Adipocyte (in vitro differentiated cells): ENCODE measurements around the gene CGB7.
"Not testable (repeated sequence)": the region's sequence is repeated elsewhere in the genome, so short reads cannot be mapped to it uniquely, and the experiment has no call there.

Experiments used
- DNase-seq: peaks from one replicate; pipeline ENCODE4 v3.0.0-alpha.2; 2015; ENCODE audit warnings: low read depth
- H3K27me3 ChIP-seq: replicated peaks from 2 replicates; pipeline ENCODE4 v1.7.0; 2013; ENCODE audit warnings: mild to moderate bottlenecking, low read length, moderate library complexity; ENCODE audit not compliant: control insufficient read depth, insufficient read depth
- H3K36me3 ChIP-seq: 2 replicates; pipeline ENCODE4 v1.7.0; 2013; ENCODE audit warnings: low read length, mild to moderate bottlenecking, moderate library complexity; ENCODE audit not compliant: control insufficient read depth, insufficient read depth, severe bottlenecking
- H3K4me1 ChIP-seq: 2 replicates; pipeline ENCODE4 v1.7.0; 2013; ENCODE audit warnings: mild to moderate bottlenecking, low read length, moderate library complexity; ENCODE audit not compliant: control insufficient read depth, insufficient read depth
- H3K4me3 ChIP-seq: 2 replicates; pipeline ENCODE4 v1.7.0; 2013; ENCODE audit warnings: mild to moderate bottlenecking, low read length, moderate library complexity
- H3K9ac ChIP-seq: 2 replicates; pipeline ENCODE4 v1.7.0; 2013; ENCODE audit warnings: mild to moderate bottlenecking, low read length, moderate library complexity
- H3K9me3 ChIP-seq: 2 replicates; pipeline ENCODE4 v1.7.0; 2013; ENCODE audit warnings: mild to moderate bottlenecking, low read length, moderate library complexity; ENCODE audit not compliant: control insufficient read depth

CGB7 gene

DNA sequence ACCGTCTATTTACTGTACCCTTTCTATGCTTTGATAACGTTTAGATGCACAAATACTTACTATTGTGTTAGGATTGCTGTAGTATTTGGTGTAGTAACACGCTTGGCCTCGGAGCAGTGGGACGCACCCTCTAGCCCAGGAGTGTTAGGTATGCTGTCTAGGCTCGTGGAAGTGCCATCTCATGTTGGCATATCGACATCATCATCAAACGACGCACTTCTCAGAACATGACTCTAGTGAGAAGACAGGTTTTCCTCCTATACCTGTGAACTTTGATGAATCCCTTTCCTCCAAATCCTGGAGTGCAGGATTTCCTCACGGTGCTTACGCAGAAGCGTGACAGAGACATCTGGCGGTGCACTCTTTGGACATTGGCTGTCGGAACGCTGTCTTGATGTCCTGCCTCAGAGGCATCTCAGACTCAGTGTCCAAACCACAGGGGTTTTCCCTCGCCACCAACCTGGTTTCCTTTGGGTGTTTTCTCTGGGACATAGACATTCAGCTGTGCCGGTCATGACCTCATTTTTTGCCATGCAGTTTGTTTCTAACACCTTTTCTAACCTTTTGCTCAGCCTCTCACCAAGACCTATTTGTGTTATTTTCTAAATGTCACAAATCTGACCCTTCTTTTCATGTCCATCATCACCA, 34.0 kb upstream of the CGB7 start:
- H3K36me3 ChIP-seq: peaks cover 81% of the 10 kb centered on the region

DNA sequence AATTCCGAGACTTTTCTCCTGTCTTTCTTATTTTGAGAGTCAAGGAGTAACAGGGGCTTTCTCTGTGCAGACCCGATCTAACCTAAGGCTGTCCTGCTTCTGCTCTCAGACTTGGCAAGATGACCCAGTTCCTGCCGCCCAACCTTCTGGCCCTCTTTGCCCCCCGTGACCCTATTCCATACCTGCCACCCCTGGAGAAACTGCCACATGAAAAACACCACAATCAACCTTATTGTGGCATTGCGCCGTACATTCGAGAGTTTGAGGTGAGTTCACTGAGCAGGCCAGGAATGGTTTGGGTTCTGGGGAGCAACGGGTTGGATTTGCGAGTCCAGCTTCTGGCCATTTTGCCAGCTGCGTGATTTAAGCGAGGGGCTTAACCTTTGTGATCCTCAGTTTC, 28.7 kb upstream of the CGB7 start:
- peak overlapping the region; percentile 97 for H3K9ac ChIP-seq
- H3K4me3 ChIP-seq: peak overlapping the region; percentile 98
- no peaks in the 10 kb centered on the region for H3K9me3 ChIP-seq
- H3K27me3 ChIP-seq: no peaks in the 10 kb centered on the region
- H3K36me3 ChIP-seq: peaks cover 31% of the 10 kb centered on the region
- no peak for DNase-seq
- H3K4me1 ChIP-seq: peaks cover 17% of the 10 kb centered on the region

More for the DNA sequence above, 34.0 kb upstream of the CGB7 start:
- Histone ChIP-seq H3K9me3 (no peaks in the 10 kb centered on the region), H3K4me3 (no peak overlapping the region), H3K9ac (no peak overlapping the region), H3K27me3 (no peaks in the 10 kb centered on the region), H3K4me1 (peaks cover 18% of the 10 kb centered on the region)
- no peak for DNase-seq

DNA sequence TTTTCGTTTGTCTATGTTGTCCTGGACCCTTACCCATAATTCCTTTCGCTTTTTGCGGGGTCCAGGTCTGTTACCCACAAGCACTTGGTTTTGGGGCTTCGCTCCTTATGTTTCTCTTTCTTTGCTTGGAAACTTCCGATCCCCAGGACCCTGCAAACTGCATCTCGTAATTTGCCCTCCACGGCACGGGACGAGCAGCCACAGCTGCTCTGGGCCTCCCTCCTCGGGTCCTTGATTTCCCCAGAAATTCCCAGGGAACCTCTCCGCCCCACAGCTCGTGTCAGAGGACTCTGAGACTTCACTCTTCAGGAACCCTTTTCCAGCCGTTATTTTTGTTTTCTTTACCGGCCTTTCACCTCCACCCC, 28.3 kb upstream of the CGB7 start:
- no peaks in the 10 kb centered on the region for H3K9me3 ChIP-seq
- peak overlapping the region; percentile 97 for H3K9ac ChIP-seq
- peaks cover 17% of the 10 kb centered on the region for H3K4me1 ChIP-seq
- H3K36me3 ChIP-seq: peaks cover 27% of the 10 kb centered on the region
- no peak for DNase-seq
- H3K4me3 ChIP-seq: peak overlapping the region; percentile 98
- no peaks in the 10 kb centered on the region for H3K27me3 ChIP-seq

DNA sequence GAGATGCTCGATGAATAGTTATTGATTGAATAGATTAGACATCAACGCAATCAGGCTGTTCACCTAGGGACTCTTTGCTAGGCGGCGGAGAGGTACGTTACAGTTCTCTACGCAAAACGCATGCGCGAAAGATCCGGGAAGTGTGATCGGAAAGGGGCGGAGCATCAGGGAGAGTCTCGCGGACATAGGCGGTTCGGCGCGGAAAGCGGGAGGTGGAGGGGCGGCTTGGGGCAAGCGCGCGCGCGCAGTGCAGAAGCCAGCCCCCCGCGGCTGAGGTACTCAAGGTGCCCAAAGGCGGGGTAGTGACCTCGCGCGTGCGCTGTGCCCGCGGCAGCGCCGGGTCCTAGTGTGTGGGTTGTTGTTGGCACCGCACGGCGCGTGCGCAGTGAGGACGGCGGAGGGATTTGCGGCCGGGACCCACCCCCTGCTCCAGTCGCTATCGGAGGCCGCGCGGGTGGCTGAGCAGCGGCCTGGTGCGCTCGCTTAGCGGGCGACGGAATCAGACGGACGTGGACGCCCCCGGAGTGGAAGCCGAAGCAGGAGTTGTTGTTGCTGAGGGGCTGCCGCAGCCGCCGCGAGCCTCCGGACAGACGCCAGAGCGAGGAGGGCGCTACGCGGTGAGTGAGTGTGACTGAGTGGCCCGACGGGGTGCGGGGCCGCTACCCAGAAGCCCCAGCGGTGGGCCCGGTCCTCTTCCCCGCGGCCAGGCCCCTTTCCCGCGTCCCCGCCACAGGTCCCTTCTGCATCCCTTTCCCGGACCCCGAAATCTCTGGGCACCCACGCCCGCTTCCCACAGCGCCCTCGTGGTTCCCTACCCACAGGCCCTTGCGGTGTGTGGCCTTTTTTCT, 27.7 kb upstream of the CGB7 start, which contains the start of gene SNRNP70:
SNRNP70 (plus strand) TSS at position 432 of the 848 bp plus-strand sequence. CDS start 964 bp downstream, outside the sequence.
- Histone ChIP-seq H3K4me1 (peaks cover 17% of the 10 kb centered on the region), H3K27me3 (no peaks in the 10 kb centered on the region), H3K4me3 (peak within 1 kb of the TSS; percentile 98), H3K9ac (peak within 1 kb of the TSS; percentile 97), H3K9me3 (no peaks in the 10 kb centered on the region), H3K36me3 (peaks cover 21% of the 10 kb centered on the region)
- peak; percentile 100 for DNase-seq

DNA sequence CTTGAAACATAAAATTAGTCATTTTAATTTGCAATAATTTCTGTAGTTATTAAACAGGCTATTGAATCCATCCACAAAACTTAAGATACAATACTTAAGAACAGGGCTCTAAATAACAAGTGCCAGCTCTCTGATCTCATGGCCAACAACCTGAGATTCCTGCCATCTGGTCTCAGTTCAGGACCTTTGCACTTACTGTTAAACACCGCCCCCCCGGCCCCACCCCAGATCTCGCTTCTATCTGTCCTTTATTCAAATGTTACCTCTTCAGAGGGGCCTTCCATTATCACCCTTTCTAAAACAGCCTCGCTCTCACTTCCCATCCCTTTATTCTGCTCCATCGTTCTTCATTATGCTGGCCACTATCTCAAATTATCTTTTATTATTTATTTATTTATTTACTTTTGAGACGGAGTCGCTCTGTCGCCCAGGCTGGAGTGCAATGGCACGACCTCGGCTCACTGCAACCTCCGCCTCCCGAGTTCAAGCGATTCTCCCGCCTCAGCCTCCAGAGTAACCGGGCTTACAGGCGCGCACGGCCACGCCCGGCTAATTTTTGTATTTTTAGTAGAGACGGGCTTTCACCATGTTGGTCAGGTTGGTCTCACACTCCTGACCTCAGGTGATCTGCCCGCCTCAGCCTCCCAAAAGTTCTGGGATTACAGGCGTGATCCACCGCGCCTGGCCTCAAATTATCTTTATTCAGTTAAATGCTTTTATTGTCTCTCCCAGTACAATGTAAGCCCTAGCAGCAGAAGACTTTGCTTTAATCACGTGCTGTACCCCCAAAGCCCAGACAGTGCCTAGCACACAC, 26.9 kb upstream of the CGB7 start:
- DNase-seq: no peak
- Histone ChIP-seq H3K27me3 (no peaks in the 10 kb centered on the region), H3K4me3 (peak overlapping the region; percentile 98), H3K9me3 (no peaks in the 10 kb centered on the region), H3K9ac (peak overlapping the region; percentile 97), H3K36me3 (peaks cover 15% of the 10 kb centered on the region), H3K4me1 (peaks cover 17% of the 10 kb centered on the region)

DNA sequence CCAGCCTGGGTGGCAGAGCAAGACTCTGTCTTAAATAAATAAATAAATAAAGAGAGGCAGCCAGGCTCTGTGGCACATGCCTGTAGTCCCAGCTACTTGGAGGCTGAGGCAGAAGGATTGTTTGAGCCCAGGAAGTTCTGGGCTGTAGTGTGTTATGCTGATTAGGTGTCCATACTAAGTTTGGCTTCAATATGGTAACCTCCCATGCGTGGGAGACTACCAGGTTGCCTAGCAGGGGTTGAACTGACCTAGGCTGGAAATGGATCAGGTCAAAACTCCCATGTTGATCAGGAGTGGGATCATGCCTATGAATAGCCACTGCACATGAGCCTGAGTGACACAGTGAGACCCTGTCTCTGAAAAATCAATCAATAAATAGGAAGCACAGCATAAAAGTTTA, 23.7 kb upstream of the CGB7 start:
- no peak for DNase-seq
- Histone ChIP-seq H3K36me3 (no peaks in the 10 kb centered on the region), H3K4me3 (no peak overlapping the region), H3K9me3 (no peaks in the 10 kb centered on the region), H3K9ac (no peak overlapping the region), H3K27me3 (no peaks in the 10 kb centered on the region), H3K4me1 (peaks cover 3% of the 10 kb centered on the region)

DNA sequence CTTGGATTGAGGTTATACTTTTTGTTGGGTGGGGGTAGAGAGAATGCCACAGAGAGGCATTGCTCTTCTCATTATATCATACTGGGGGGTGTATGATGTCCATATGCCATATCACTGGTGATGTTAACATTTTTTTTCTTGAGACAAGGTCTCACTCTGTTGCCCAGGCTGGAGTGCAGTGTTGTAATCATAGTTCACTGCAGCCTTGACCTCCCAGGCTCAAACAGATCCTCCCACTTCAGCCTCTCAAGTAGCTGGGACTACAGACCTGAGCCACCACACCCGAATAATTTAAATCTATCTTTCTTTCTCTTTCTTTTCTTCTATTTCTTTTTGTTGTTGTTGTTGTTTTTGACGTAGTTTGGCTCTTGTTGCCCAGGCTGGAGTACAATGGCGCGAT, 22.8 kb upstream of the CGB7 start:
- no peak for DNase-seq
- Histone ChIP-seq H3K4me1 (peaks cover 3% of the 10 kb centered on the region), H3K27me3 (no peaks in the 10 kb centered on the region), H3K9ac (no peak overlapping the region), H3K4me3 (no peak overlapping the region), H3K9me3 (no peaks in the 10 kb centered on the region), H3K36me3 (no peaks in the 10 kb centered on the region)

DNA sequence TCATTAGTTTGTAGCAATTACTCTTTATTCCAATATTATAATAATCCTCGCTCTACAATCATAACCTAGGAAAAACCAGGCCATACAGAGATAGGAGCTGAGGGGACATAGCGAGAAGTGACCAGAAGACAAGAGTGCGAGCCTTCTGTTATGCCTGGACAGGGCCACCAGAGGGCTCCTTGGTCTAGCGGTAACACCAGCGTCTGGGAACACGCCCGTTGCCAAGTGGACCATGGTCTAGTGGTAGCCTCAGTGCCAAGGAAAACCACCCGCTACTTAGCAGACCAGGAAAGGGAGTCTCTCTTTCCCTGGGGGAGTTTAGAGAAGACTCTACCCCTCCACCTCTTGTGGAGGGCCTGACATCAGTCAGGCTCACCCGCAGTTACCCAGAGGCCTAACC, 17.3 kb upstream of the CGB7 start:
- H3K9ac ChIP-seq, H3K36me3 ChIP-seq, H3K9me3 ChIP-seq, H3K4me3 ChIP-seq, H3K4me1 ChIP-seq: not testable (repeated sequence)
- peak; percentile 73 for DNase-seq
- H3K27me3 ChIP-seq: peaks cover 25% of the 10 kb centered on the region

DNA sequence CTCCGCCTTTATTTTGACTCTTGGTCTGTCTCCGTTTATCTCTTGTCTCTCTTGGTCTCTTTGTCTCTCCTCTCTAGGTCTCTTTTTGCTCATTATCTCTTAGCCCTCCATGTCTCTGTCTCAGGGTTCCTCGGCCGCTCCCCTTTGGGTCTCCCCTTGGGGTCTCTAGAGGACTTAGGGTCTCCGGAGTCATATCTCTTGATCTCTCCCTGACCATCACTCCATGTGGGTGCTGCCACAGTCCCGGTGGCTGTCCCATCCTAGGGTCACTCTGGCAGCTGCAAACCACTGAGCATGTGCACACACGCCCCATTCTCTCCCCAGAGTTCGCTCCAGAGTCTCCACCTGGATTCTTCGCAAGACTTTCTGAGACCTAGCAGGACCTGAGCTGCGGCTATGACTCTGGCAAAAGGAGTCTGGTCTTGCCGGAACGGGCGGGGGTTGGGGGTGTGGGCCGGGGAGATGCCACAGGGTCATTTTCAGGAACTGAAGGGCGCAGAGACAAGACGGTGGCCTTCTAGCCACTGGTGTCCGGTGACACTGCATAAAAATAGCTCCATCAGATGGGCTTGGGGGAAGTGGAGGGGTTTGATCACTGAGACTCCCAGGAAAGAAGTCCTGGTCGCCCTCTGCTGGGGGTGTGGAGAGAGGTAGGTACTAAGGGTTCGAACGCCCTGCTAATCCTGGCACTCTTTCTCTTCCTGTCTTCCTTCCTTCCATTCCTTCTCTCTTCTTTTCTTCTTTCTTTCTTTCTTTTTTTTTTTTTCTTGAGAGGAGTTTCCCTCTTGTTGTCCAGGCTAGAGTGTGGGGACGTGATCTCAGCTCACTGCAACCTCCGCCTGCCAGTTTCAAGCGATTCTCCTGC, 16.2 kb upstream of the CGB7 start:
- peaks cover 7% of the 10 kb centered on the region for H3K9me3 ChIP-seq
- no peak for DNase-seq
- H3K27me3 ChIP-seq: peaks cover 30% of the 10 kb centered on the region
- no peaks in the 10 kb centered on the region for H3K36me3 ChIP-seq
- H3K4me1 ChIP-seq: no peaks in the 10 kb centered on the region
- no peak overlapping the region for H3K9ac ChIP-seq
- H3K4me3 ChIP-seq: no peak overlapping the region

DNA sequence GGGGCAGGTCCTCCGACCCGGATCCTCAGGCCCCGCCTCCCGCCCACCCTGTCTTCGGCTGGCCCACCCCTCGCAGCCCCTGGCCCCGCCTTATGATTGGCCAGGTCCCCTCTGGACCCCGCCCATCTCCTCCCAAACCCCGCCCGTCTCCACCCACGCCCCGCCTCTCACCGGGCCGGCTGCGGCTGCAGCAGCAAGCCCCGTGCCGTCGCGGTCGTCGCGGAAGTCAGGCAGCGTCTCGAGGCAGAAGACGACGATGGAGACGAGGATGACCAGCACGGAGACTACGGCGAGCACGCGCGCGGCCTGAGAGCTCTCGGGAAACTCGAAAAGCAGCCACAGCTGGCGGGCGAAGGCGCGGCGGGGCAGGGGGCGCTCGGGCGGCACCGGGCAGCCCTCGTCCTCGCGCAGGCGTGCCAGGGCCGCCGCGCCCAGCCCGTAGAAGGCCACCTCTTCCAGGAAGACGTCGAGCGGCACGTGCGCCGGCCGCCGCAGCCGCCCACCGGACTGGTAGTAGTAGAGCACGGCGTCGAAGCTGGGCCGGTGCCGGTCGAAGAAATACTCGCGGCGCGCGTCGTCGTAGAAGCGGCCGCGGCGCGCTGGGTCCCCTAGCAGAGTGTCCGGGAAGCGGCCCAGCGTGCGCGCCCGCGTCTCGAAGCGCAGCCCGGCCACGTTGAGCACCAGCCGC, 14.5 kb upstream of the CGB7 start:
- Histone ChIP-seq H3K27me3 (peaks cover 38% of the 10 kb centered on the region), H3K4me1 (no peaks in the 10 kb centered on the region), H3K4me3 (no peak overlapping the region), H3K36me3 (no peaks in the 10 kb centered on the region), H3K9me3 (peaks cover 8% of the 10 kb centered on the region), H3K9ac (no peak overlapping the region)
- no peak for DNase-seq
